ENCODE data around the gene CUX1.
A peak's percentile ranks its signal among the peaks of the same experiment; 100 is the strongest.

The CUX1 gene

GRCh38 chr7:101853684-101854083 is 36.3 kb downstream of the CUX1 start:
- 0 out of 2 replicates have a peak, but pooled peaks cover 5% of the 10 kb centered on the region for H4K20me1 ChIP-seq (ENCODE audit: control insufficient read depth, insufficient read depth, low read depth, low read length)

GRCh38 chr7:101854084-101854865 is 36.8 kb downstream of the CUX1 start:
- H3K4me3 ChIP-seq (ENCODE audit: low read length): peak overlapping the region; percentile 76
- H3F3A ChIP-seq (ENCODE audit: control insufficient read depth, insufficient read depth): peaks cover 56% of the 10 kb centered on the region
- H4K20me1 ChIP-seq (ENCODE audit: control insufficient read depth, insufficient read depth, low read depth, low read length): 0 out of 2 replicates have a peak, but pooled peaks cover 5% of the 10 kb centered on the region
- no peaks in the 10 kb centered on the region for H3K9me2 ChIP-seq (replicated peaks; ENCODE audit: control insufficient read depth, low read length)
- H3K4me1 ChIP-seq (ENCODE audit: control insufficient read depth, low read length): peaks cover 93% of the 10 kb centered on the region
- no peaks in the 10 kb centered on the region for H3K27me3 ChIP-seq (ENCODE audit: control insufficient read depth, low read length)
- H3K27ac ChIP-seq (ENCODE audit: low read depth, low read length): peak overlapping the region; percentile 90
- H3K9me3 ChIP-seq (ENCODE audit: control insufficient read depth, insufficient read depth, low read length): no peaks in the 10 kb centered on the region
- no peak for TF ChIP-seq CTCF (IDR thresholded peaks at IDR 0.05; ENCODE audit: low read depth, low read length, poor library complexity, severe bottlenecking)
- no peak for TF ChIP-seq EZH2phosphoT487 (IDR thresholded peaks at IDR 0.05; ENCODE audit: borderline replicate concordance, low read length)
- peaks cover 19% of the 10 kb centered on the region for H3K36me3 ChIP-seq (ENCODE audit: control insufficient read depth, low read length)
- peak overlapping the region; percentile 76 for H3K4me2 ChIP-seq (ENCODE audit: low read length)
- H3K79me2 ChIP-seq (ENCODE audit: control insufficient read depth, low read length): peaks cover 87% of the 10 kb centered on the region

More at GRCh38 chr7:101853684-101854083, 36.3 kb downstream of the CUX1 start:
- Histone ChIP-seq H3K79me2 (ENCODE audit: control insufficient read depth, low read length) (peaks cover 87% of the 10 kb centered on the region), H3K27me3 (ENCODE audit: control insufficient read depth, low read length) (no peaks in the 10 kb centered on the region), H3K4me3 (ENCODE audit: low read length) (peak overlapping the region; percentile 76), H3K9me3 (ENCODE audit: control insufficient read depth, insufficient read depth, low read length) (no peaks in the 10 kb centered on the region), H3K9me2 (replicated peaks; ENCODE audit: control insufficient read depth, low read length) (no peaks in the 10 kb centered on the region), H3K36me3 (ENCODE audit: control insufficient read depth, low read length) (peaks cover 22% of the 10 kb centered on the region), H3K4me2 (ENCODE audit: low read length) (peak overlapping the region; percentile 76), H3K4me1 (ENCODE audit: control insufficient read depth, low read length) (peaks cover 87% of the 10 kb centered on the region), H3K27ac (ENCODE audit: low read depth, low read length) (peak overlapping the region; percentile 90), H3F3A (ENCODE audit: control insufficient read depth, insufficient read depth) (peaks cover 55% of the 10 kb centered on the region)
- TF ChIP-seq EZH2phosphoT487 (IDR thresholded peaks at IDR 0.05; ENCODE audit: borderline replicate concordance, low read length) (no peak), CTCF (IDR thresholded peaks at IDR 0.05; ENCODE audit: low read depth, low read length, poor library complexity, severe bottlenecking) (no peak)

GRCh38 chr7:101856473-101857357 is 39.3 kb downstream of the CUX1 start:
- peak overlapping the region; percentile 76 for H3K4me2 ChIP-seq (ENCODE audit: low read length)
- peaks cover 71% of the 10 kb centered on the region for H3F3A ChIP-seq (ENCODE audit: control insufficient read depth, insufficient read depth)
- peaks cover 23% of the 10 kb centered on the region for H3K36me3 ChIP-seq (ENCODE audit: control insufficient read depth, low read length)
- peak overlapping the region; percentile 76 for H3K4me3 ChIP-seq (ENCODE audit: low read length)
- H4K20me1 ChIP-seq (ENCODE audit: control insufficient read depth, insufficient read depth, low read depth, low read length): 0 out of 2 replicates have a peak, but pooled peaks cover 5% of the 10 kb centered on the region
- H3K4me1 ChIP-seq (ENCODE audit: control insufficient read depth, low read length): peaks cover 99% of the 10 kb centered on the region
- peaks cover 84% of the 10 kb centered on the region for H3K79me2 ChIP-seq (ENCODE audit: control insufficient read depth, low read length)
- TF ChIP-seq EZH2phosphoT487 (IDR thresholded peaks at IDR 0.05; ENCODE audit: borderline replicate concordance, low read length): no peak
- TF ChIP-seq CTCF (IDR thresholded peaks at IDR 0.05; ENCODE audit: low read depth, low read length, poor library complexity, severe bottlenecking): peak; percentile 67
- no peaks in the 10 kb centered on the region for H3K27me3 ChIP-seq (ENCODE audit: control insufficient read depth, low read length)
- H3K27ac ChIP-seq (ENCODE audit: low read depth, low read length): peak overlapping the region; percentile 90
- H3K9me3 ChIP-seq (ENCODE audit: control insufficient read depth, insufficient read depth, low read length): no peaks in the 10 kb centered on the region
- no peaks in the 10 kb centered on the region for H3K9me2 ChIP-seq (replicated peaks; ENCODE audit: control insufficient read depth, low read length)
